Dermis microvascular lymphatic vessel endothelial cell (primary cell): ENCODE results near the gene NUDT3. TPM values are rescaled to one million over a fixed set of nuclear protein-coding genes. Genes with fewer than 3 reads are reported as not detected.
A peak's percentile ranks its signal among the peaks of the same experiment; 100 is the strongest.
"Not testable (repeated sequence)": the region's sequence is repeated elsewhere in the genome, so short reads cannot be mapped to it uniquely, and the experiment has no call there.

Experiments used
- DNase-seq, 2 donors: peaks; one replicate each; pipeline versions ENCODE4 v3.0.0 to v3.0.0-alpha.2; 2010; ENCODE audit warnings: low read depth in 2 of 2
- total RNA-seq: library from RNA; depleted of rRNA; stranded (reverse); fragments of >200 nt; gene quantifications from 2 replicates; pipeline ENCODE4 v1.2.1, GENCODE V29; 2014

NUDT3 gene
- total RNA-seq, 1 donor from 2014 or later: 25.0 TPM

- DNase-seq: peak in 1 of 2 donors; percentile 7
Measured at GRCh38 chr6:34393191-34393965, 909 bp upstream of the NUDT3 start.

- peak in 1 of 2 donors; percentile 59 for DNase-seq
Measured at GRCh38 chr6:34391786-34392496, 528 bp downstream of the NUDT3 start.

- DNase-seq: no peak
Measured at GRCh38 chr6:34391473-34391785, 1.0 kb downstream of the NUDT3 start.

- peak in 1 of 2 donors; percentile 45 for DNase-seq
Measured at GRCh38 chr6:34390531-34391472, 1.7 kb downstream of the NUDT3 start.

- no peak for DNase-seq
Measured at GRCh38 chr6:34389034-34389433, 3.4 kb downstream of the NUDT3 start.

GRCh38 chr6:34388421-34388820 is 4.0 kb downstream of the NUDT3 start:
- no peak for DNase-seq

- DNase-seq: peak in 1 of 2 donors; percentile 62
Measured at GRCh38 chr6:34386316-34387137, 5.9 kb downstream of the NUDT3 start.

GRCh38 chr6:34385793-34386195 is 6.7 kb downstream of the NUDT3 start:
- DNase-seq: no peak

- no peak for DNase-seq
Measured at GRCh38 chr6:34384321-34385153, 7.9 kb downstream of the NUDT3 start.

GRCh38 chr6:34383656-34384320 is 8.7 kb downstream of the NUDT3 start:
- DNase-seq: no peak

- DNase-seq: no peak
Measured at GRCh38 chr6:34383161-34383631, 9.3 kb downstream of the NUDT3 start.

- no peak for DNase-seq
Measured at GRCh38 chr6:34381081-34381480, 11.4 kb downstream of the NUDT3 start.

GRCh38 chr6:34378470-34378869 is 14.0 kb downstream of the NUDT3 start:
- no peak for DNase-seq

- no peak for DNase-seq
Measured at GRCh38 chr6:34377984-34378383, 14.5 kb downstream of the NUDT3 start.

- DNase-seq: not testable (repeated sequence)
Measured at GRCh38 chr6:34377571-34377970, 14.9 kb downstream of the NUDT3 start.

GRCh38 chr6:34375833-34376232 is 16.6 kb downstream of the NUDT3 start:
- no peak for DNase-seq

GRCh38 chr6:34374508-34374907 is 18.0 kb downstream of the NUDT3 start:
- DNase-seq: no peak

- no peak for DNase-seq
Measured at GRCh38 chr6:34374069-34374468, 18.4 kb downstream of the NUDT3 start.

- no peak for DNase-seq
Measured at GRCh38 chr6:34373511-34373910, 19.0 kb downstream of the NUDT3 start.
